Stomach (tissue), 9 donors: Measurements from ENCODE around the gene VPS33B. TPM values are rescaled to one million over a fixed set of nuclear protein-coding genes. Genes with fewer than 3 reads are reported as not detected.

ENCODE experiments used
- DNase-seq, 2 donors: peaks; one replicate each; pipeline versions ENCODE4 v3.0.0 to v3.0.0-alpha.2; 2013 to 2019
- H3K27ac ChIP-seq, 5 donors: fragments of 200-600 bp in 4 of 5; sonication (generic) in 4 of 5; one replicate each; pipeline ENCODE4 v1.5.1; 2013 to 2019; ENCODE audit warnings: mild to moderate bottlenecking in 1 of 5, moderate library complexity in 1 of 5
- H3K27me3 ChIP-seq, 3 donors: fragments of 200-600 bp; sonication (generic); one replicate each; pipeline ENCODE4 v1.5.1; 2017 to 2019; ENCODE audit warnings: mixed run types in 1 of 3
- H3K36me3 ChIP-seq, 4 donors: fragments of 200-600 bp; sonication (generic); 1 replicate in 3 of 4; 2 replicates in 1 of 4; pipeline ENCODE4 v1.5.1; 2016 to 2019
- H3K4me1 ChIP-seq, 4 donors: fragments of 200-600 bp; sonication (generic); one replicate each; pipeline ENCODE4 v1.5.1; 2016 to 2019
- H3K4me3 ChIP-seq, 4 donors: fragments of 200-600 bp; sonication (generic) in 3 of 4; one replicate each; pipeline ENCODE4 v1.5.1; 2016 to 2019; ENCODE audit warnings: mild to moderate bottlenecking in 1 of 4
- H3K9me3 ChIP-seq, 4 donors: fragments of 200-600 bp; sonication (generic); one replicate each; pipeline ENCODE4 v1.5.1; 2016 to 2019
- EP300 ChIP-seq: sonication (generic); formaldehyde crosslinking; IDR thresholded peaks from one replicate; pipeline ENCODE4 v1.6.1; 2017; ENCODE audit warnings: antibody characterized with exemption
- POLR2A ChIP-seq, 4 donors: fragments of 450-650 bp; IDR thresholded peaks; one replicate each; pipeline ENCODE4 v1.6.1; 2016; ENCODE audit warnings: antibody characterized with exemption in 4 of 4, control low read depth in 2 of 4, mild to moderate bottlenecking in 1 of 4, moderate library complexity in 1 of 4
- POLR2AphosphoS5 ChIP-seq, 3 donors: sonication (generic); formaldehyde crosslinking; IDR thresholded peaks; one replicate each; pipeline ENCODE4 v1.6.1; 2016; ENCODE audit warnings: antibody characterized with exemption in 3 of 3
- WGBS, 5 donors: extraction: QIAGEN DNeasy Blood & Tissue Kit in 3 of 5; methylation state at CpG; one replicate each; pipeline versions ENCODE4 v1.1.5 to v1.1.7; 2013 to 2018; 5-methylcytosine and 5-hydroxymethylcytosine counted together
- intact Hi-C: fragments of 100-400 bp; cut with DNase I; formaldehyde crosslinking; loops from one replicate; pipeline ENCODE4 v1.15.1; 2023; ENCODE audit warnings: low total_unique reads
- polyA plus RNA-seq, 3 donors: library from polyadenylated mRNA; stranded (reverse); fragments of 200-250 nt; gene quantifications; one replicate each; pipeline ENCODE4 v1.2.3, GENCODE V29; 2013
- small RNA-seq, 4 donors: library from RNA; depleted of rRNA; stranded (forward); fragments of <200 nt; gene quantifications; one replicate each; pipeline ENCODE3, GENCODE V24; 2016
- total RNA-seq, 5 donors: library from RNA; depleted of rRNA; stranded (reverse); fragments of >200 nt; gene quantifications; one replicate each; pipeline versions ENCODE4 v1.1.0 to v1.2.3, GENCODE V29; 2014 to 2016
- TF ChIP-seq, protein P1 (sequence below), 7 experiments: fragments of 450-650 bp in 4 of 7; fragments of 200-600 bp in 3 of 7; sonication (generic) in 3 of 7; IDR thresholded peaks; one replicate each; pipeline ENCODE4 v1.5.1; 2016 to 2019; ENCODE audit warnings: antibody characterized with exemption in 7 of 7, control low read depth in 2 of 7, mild to moderate bottlenecking in 1 of 7
- donor health status: healthy with polysubstance abuse.
- donor health status: Bipolar disorder and iron deficiency.
- donor health status: healthy.

VPS33B gene
- total and polyA plus RNA-seq, 8 donors = 1.2 to 23.2 (median 12.6) TPM

DNA sequence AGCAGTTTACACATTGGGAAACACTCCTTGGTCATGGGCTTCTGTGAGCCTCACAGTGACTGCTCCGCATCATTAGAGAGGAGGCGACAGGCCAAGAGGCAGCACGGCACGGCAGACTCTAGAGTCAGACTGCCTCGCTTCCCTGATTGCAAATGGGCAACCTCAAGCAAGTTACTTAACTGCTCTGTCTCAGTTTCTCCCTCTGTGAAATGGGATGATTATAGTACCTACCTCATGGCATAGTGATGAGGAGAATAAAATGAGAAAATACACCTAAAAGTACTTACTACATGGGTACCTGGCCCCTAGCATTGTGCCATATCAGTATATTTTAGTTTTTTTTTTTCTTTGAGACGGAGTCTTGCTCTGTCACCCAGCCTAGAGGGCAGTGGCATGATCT is 71.7 kb downstream of the VPS33B start:
- Histone ChIP-seq H3K9me3 (no peaks in the 10 kb centered on the region), H3K4me1 (peaks cover 6 to 15% (median 10%) of the 10 kb centered on the region in 4 donors), H3K4me3 (no peak overlapping the region), H3K27ac (no peak overlapping the region), H3K36me3 (peaks cover 71 to 85% (median 84%) of the 10 kb centered on the region in 4 donors), H3K27me3 (no peaks in the 10 kb centered on the region)
- no peak for TF ChIP-seq EP300
- TF ChIP-seq POLR2A (IDR thresholded peaks at IDR 0.05) = no peak
- no peak for TF ChIP-seq POLR2AphosphoS5 (IDR thresholded peaks at IDR 0.05)
- TF ChIP-seq, protein P1, sequence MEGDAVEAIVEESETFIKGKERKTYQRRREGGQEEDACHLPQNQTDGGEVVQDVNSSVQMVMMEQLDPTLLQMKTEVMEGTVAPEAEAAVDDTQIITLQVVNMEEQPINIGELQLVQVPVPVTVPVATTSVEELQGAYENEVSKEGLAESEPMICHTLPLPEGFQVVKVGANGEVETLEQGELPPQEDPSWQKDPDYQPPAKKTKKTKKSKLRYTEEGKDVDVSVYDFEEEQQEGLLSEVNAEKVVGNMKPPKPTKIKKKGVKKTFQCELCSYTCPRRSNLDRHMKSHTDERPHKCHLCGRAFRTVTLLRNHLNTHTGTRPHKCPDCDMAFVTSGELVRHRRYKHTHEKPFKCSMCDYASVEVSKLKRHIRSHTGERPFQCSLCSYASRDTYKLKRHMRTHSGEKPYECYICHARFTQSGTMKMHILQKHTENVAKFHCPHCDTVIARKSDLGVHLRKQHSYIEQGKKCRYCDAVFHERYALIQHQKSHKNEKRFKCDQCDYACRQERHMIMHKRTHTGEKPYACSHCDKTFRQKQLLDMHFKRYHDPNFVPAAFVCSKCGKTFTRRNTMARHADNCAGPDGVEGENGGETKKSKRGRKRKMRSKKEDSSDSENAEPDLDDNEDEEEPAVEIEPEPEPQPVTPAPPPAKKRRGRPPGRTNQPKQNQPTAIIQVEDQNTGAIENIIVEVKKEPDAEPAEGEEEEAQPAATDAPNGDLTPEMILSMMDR (IDR thresholded peaks at IDR 0.05) = no peak
- WGBS, 5 donors = 92 to 98% (median 97%) methylated on average over 6 of the region's 6 CpGs
- DNase-seq = no peak
- intact Hi-C loops = no loop called here

GRCh38 chr15:90949979-90950675 is 72.3 kb downstream of the VPS33B start:
- no peak for DNase-seq
- H3K4me3 ChIP-seq = no peak overlapping the region
- no peak overlapping the region for H3K27ac ChIP-seq
- H3K36me3 ChIP-seq = peaks cover 76 to 90% (median 89%) of the 10 kb centered on the region in 4 donors
- H3K4me1 ChIP-seq = peaks cover under 1 to 10% (median 5%) of the 10 kb centered on the region in 4 donors
- 92 to 97% (median 94%) methylated on average over 19 to 23 of the region's 23 CpGs for whole genome bisulfite sequencing, 5 donors
- intact Hi-C loops = no loop called here
- TF ChIP-seq POLR2A (IDR thresholded peaks at IDR 0.05) (no peak), EP300 (no peak), POLR2AphosphoS5 (IDR thresholded peaks at IDR 0.05) (no peak)
- TF ChIP-seq, protein P1 (IDR thresholded peaks at IDR 0.05) = no peak
- H3K27me3 ChIP-seq = no peaks in the 10 kb centered on the region
- H3K9me3 ChIP-seq = no peaks in the 10 kb centered on the region

Small RNA genes lying within 50 kb of the gene (small RNA-seq; reads per million reads assigned to genes)
- gene RF00019 = 0 reads per million in 4 donors

Other genes with a start within 250 kb of the VPS33B start
- gene FURIN, start 154.0 kb downstream of the VPS33B start, total RNA-seq = 10 to 100 TPM; 32.7 to 81.1 (median 56.4) TPM
- 10 to 100 TPM; 13.7 to 26.3 (median 21.0) TPM for gene FURIN, start 154.0 kb downstream of the VPS33B start, polyA plus RNA-seq
- gene FES, start 138.1 kb downstream of the VPS33B start, total RNA-seq = 10 to 100 TPM; 13.8 to 49.1 (median 25.1) TPM
- gene FES, start 138.1 kb downstream of the VPS33B start, polyA plus RNA-seq = 10 to 100 TPM in 1 of 3 donors, 1 to 10 TPM in 2; 8.0 to 11.8 (median 8.9) TPM
- gene MAN2A2, start 119.3 kb downstream of the VPS33B start, total RNA-seq = 100 to 1,000 TPM in 3 of 5 donors, 10 to 100 TPM in 2; 30.5 to 286 (median 201) TPM
- gene MAN2A2, start 119.3 kb downstream of the VPS33B start, polyA plus RNA-seq = 10 to 100 TPM in 2 of 3 donors, 1 to 10 TPM in 1; 2.9 to 16.4 (median 16.0) TPM
- gene HDDC3, start 90.0 kb downstream of the VPS33B start, total RNA-seq = 10 to 100 TPM in 3 of 5 donors, not detected in 2; 12.1 to 19.6 (median 12.1) TPM
- gene HDDC3, start 90.0 kb downstream of the VPS33B start, polyA plus RNA-seq = 10 to 100 TPM; 18.8 to 22.1 (median 19.8) TPM
- gene UNC45A, start 87.3 kb downstream of the VPS33B start, total RNA-seq = 10 to 100 TPM; 28.0 to 63.8 (median 45.0) TPM
- 10 to 100 TPM; 35.7 to 62.7 (median 40.9) TPM for gene UNC45A, start 87.3 kb downstream of the VPS33B start, polyA plus RNA-seq
- 10 to 100 TPM in 2 of 5 donors, 1 to 10 TPM in 3; 2.2 to 98.5 (median 8.8) TPM for gene RCCD1, start 67.7 kb downstream of the VPS33B start, total RNA-seq
- 10 to 100 TPM in 1 of 3 donors, 1 to 10 TPM in 2; 6.1 to 11.3 (median 6.7) TPM for gene RCCD1, start 67.7 kb downstream of the VPS33B start, polyA plus RNA-seq
- 10 to 100 TPM in 4 of 5 donors, 1 to 10 TPM in 1; 8.2 to 60.7 (median 25.8) TPM for gene PRC1, start 28.1 kb downstream of the VPS33B start, total RNA-seq
- gene PRC1, start 28.1 kb downstream of the VPS33B start, polyA plus RNA-seq = 10 to 100 TPM in 2 of 3 donors, 1 to 10 TPM in 1; 9.0 to 33.5 (median 16.8) TPM
- gene SV2B, start 77.7 kb upstream of the VPS33B start, total RNA-seq = 1 to 10 TPM in 1 of 5 donors, under 1 TPM in 2, not detected in 2; 0.14 to 1.7 (median 0.45) TPM
- gene SV2B, start 77.7 kb upstream of the VPS33B start, polyA plus RNA-seq = under 1 TPM in 2 of 3 donors, not detected in 1; 0.06 to 0.23 TPM